ENCODE measurements around the gene STRIT1.

- TF ChIP-seq CTCF (IDR thresholded peaks at IDR 0.05): no peak
- TF ChIP-seq POLR2A (IDR thresholded peaks at IDR 0.05): no peak
- TF ChIP-seq EP300 (IDR thresholded peaks at IDR 0.05): no peak
These were observed 48.8 kb downstream of the STRIT1 start for GRCh38 chr3:155244699-155245098.

Measured in ovary (tissue), 3 donors.